CD4-positive, alpha-beta T cell treated with Interleukin-6 at 100 ng/mL for 8 hours (primary cell): ENCODE results near the gene SGCA.

Experiments used
- DNase-seq: peaks from one replicate; pipeline ENCODE4 v3.0.0-alpha.2; 2020; ENCODE audit warnings: mixed read lengths, low spot score

SGCA gene

DNA sequence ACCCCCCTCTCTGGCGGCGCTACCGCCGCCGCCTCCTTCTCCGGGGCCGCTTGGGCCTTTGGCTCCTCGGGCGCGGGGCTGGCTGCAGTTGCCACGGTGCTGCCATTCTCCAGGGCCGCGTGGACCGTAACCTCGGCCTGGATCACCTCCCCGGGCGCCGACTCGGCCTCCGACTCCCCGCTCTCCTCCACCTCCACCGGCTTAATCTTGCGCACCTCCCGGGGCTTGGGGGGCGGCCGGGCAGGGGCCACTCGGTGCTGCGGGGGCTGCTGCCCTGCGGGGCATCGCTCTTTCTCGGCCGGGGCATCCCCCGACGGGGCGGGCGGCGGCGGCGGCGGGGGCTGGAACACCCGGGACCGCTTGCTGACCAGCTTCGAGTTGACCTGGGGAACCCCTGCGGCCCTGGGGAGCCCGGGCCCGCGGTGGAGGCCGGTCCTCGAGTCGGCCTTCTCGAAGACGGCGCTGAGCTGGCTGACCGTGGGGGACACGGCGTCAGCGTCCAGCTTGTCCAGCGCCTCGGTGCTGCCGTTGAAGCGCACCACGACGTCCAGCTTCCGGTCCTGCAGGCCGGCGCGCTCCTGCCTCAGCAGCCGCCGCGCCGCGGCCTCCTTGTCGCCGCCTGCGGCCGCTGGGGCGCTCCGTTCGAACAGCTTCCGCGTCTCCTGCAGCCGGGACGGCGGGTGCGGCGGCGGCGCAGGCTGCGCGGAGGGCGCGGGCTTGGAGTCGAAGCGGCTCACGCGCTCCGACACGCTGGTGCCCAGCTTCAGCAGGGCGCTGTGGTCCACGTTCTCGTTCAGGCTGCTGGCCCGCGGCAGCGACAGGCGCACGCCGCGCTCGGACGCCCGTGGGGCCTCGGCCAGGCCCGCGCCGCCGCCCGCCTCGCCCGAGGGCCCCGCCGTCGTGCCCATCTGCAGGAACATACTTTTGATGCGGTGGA, 16.1 kb upstream of the SGCA start:
- DNase-seq = peak; percentile 37

DNA sequence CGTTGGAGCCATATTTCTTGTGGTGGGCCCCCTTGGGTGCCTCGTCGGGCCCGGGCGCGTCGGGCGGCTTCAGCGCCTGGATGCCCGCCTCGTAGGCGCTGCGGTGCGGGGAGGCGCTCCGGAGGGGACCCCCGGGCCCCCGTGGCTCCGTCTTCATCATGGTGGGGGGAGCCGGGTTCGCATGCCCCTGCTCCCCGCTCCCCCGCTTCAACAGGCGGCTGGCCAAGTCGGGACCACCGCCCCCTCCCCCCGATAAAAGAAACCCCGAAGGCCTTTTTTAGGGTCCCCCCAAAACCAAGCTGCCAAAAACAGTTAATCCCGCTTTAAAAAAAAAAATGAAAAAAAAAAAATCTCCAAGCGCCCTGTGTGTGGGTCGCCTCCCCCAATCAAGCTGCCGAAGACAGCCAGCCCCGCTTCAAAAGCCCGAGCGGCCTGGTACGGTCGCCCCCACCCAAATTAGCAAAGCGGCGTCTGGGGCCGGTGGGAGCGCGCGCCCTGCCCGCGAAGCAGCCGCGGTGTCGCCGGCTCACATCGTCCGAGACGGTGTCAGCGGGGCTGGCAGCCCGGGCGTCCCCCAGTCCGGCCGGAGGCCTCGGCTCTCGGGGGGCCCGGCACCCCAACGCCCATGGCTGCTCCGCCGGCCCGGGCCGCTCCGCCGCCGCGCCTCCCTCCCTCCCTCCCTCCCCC, 15.3 kb upstream of the SGCA start, which contains the start of gene PPP1R9B:
TSS of gene PPP1R9B (minus strand) at position 324 of the 687 bp plus-strand sequence. CDS start at position 160, 164 bp downstream.
- DNase-seq = no peak

DNA sequence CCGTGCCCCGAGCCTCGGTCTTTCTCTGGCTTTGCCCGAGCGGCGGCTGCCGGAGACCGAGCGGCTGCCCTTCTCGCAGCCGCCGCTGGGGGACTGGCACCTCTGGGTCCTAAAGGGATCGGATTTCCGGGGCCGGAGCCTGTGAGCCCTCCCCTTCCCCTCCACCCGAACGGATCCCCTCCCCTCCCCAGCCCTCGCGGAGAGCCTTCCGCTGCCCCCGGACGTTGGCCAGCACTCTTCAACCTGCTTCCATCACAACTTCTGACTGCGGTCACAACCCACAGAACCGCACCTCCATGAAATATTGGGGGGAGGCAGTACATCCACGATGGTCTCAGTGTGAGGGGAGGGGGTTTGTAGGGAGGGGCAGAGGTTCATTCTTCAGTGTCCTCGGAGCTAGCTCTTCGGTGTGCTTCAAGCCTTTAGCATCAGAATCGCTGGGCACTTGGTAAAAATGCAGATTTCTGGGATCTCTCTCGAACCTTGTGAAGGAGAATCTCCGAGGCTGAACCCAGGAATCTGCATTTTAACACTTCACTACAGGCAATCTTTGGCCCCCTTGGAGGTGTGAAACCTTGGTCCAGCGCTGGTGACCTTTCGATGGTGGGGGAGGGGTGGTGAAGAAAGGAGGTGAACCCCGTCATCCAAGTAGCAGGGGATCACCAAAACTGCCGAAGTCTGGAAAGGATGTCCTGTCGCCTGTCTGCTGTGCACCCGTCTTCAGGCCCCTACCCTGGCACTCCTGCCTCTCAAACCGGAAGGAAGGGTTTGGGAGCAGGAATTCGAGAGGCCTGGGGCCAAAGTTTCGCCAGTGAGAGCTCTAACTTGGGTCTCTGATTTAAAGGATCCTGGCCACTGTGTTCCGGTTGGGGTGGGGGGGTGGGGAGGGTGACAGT, 14.5 kb upstream of the SGCA start:
- peak; percentile 87 for DNase-seq

DNA sequence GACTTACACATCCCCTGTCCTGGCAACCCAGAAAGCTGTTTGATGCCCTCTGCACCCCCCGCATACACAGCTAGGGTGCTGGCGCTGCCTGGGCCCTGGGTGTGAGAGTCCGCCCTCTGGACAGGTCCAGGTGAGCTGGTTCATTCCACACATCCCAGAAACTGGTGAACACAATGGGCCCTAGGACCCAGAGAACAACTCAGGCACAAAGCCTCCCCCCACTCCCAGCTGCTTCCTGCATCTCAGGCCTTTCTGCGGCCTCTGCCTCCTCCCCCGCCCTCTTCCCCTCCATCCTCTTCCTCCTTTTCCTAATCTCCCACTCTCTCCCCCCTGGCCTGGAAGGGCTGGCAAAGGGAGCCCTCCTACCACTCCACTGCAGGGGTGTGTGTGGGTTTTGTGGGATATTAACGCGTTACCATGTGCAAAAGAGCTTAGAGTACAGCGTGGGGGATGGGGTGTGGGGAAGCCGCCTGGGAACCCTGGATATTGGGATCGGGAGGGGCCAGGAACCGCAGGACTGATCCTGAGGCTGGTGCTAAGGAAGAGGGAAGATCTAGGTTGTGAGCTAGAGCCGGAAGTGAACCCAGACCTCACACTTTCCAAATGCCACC, 13.8 kb upstream of the SGCA start:
- peak; percentile 53 for DNase-seq

DNA sequence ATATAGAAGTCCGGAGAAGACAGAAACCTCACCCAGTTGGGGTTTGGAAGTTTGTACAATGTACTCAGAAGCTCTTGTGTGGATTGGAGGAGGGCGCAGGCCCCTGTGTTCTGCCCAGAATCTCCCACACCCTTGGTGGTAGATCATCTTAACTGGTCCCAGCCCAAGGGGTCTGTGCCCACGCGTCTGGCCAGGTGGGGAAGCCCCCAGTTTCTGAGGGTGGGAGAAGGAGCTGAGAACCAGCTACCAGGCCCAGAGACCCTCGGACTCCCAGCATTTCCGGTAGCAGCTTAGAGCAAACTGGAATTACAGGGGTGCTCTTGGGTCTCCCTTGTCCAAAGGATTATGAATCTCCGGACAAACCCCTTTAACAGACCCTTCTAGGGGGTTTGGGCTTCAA, 13.1 kb upstream of the SGCA start:
- no peak for DNase-seq

DNA sequence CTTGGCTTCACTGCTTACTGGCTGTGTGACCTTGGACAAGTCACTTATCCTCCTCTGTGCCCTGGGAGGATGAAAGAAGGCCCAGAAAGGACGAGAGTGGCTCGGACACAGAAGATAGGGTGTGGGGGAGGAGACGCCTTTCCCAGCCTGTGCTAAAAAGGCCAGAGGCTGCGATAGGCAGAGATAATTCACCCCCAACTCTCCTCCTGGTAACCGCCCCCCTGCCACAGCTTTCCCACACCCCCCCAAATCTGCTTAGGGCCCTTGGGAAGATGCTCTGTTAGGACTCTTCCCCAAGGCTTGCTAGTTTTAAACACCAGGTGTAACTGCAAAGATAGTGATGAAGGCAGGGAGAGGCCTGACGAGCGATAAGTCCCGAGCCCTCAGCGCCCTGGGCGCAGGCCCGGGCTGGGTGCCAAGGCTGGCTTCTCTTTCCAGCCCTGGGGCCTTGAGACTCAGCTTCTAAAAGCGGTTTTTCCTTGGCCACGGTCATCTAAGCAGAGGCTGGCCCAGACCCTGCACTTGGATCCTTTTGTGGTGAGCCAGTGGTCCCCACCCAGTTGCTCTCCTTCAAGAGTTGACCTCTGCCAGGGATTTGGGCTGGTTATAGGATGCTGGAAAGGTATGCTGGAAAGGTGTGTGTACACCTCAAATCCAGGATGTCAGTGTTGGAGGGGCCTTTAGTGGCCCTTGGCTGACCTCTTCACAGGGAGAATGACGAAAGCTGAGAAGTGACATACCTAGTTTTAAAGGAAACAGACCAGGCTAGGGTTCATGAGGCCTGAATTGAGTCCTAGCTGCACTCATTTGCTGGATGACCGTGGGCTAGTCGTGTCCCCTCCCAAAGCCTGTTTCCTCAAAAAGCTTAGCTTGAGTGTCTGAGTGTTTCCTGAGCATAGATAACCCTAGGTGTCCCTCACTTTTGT, 11.9 kb upstream of the SGCA start:
- DNase-seq = no peak

DNA sequence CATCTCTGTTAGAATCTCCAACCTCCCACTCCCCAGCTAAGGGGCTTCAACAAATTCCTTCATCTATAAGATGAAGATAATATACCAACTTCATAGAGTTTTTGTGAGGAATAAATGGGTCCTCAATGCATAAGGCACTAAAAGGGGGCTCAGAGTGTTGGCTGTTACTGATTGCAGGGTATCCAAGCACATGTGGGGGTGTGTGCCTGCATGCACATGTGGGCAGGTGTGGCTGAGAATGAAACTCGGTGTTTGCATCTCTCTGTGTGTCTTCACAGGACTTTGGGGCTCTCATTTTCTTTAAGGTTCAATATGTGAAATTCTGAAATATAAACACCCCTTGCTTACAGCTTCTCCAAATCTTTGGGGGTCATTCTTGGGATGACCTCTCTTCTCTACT, 11.2 kb upstream of the SGCA start:
- no peak for DNase-seq

DNA sequence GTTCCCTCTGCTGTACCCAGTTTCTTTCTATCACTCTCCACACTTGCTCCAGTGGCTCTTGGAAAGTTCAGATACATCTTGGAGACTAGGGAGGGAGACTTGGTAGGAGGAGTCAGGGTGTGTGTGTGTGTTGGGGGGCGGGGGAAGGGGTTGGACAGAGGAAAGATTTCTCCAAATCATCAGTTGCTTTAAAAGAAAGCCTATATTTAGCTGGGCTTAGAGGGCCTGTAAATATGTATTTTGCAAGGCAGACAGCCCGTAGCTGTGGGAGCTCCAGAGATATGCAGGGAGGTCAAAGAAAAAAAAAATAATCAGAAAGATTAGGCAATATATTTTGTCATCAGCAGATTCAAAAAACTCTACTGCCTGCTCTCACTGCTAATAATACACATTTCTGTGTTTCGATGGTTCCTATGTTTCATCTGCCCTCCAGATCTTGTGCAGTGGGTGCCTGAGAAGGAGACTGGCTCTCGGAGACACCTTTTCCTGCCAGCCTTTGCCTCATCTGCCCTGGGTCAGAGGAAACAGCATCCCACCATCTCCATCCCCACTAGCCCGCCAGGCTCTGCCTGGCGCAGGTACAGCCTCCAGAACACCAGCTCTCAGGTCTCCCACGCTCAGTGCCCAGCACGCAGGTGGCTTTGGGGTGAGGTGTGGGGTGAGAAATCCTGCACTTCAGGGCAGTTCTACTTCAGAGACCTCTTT, 10.5 kb upstream of the SGCA start:
- DNase-seq = no peak

DNA sequence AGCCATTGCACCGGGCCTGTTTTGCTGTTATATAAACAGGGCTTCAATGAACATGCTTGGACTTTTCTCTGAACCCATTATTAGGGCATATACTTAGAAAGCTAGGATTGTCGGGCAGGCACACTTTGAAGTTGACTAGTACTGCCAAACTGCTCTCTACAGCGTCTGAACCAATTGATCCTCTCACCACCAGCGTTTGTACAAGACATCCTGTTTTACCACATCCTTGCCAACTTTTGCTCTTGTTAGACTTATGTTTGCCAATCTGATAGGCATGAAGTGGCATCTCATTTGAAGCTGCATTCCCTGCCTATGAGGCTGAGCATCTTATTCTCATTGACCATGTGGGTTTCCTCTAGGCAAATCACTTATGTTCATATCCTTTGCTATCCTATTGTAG, 7.9 kb upstream of the SGCA start:
- peak; percentile 51 for DNase-seq

DNA sequence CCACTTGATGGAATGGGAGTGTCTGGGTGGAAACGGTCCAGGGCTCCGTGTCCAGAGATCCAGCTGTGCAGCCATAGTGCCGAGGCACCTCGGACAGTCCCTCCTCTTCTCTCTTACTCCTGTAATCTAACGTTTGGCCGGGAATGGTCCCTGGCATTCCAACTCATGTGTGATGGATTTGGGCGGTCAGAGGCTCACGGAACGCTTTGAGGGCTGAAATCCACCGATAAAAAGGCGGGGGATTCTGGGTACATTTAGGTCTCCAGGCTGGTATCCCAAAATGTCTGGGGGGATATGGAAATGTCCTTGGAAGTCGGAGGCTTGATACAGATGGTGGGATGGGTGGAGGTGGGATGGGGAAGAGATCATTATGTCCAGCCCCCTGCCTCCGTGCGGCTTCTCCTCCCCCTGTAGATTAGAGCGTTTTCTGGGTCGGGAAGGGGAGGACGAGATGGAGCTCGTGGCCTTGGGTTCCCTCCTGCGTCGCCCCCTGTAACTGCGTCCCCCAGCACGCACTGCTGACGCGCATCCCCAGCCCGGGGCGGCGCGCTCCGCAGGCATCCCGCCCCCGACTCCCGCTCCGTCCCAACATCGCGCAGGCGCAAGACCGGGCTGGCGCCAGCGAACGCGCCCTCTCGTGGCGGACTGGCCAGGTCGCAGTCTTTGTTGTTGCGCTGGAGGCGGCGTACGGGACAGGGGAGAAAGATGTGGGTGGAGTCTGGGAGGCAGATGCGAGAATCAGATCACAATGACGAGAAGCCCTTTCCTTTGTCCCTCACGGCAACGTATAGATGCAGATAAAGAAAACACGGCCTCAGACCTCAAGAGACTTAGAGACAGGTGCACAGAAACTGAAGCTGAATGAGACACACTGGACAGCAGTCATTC, 4.5 kb upstream of the SGCA start:
- peak; percentile 93 for DNase-seq

DNA sequence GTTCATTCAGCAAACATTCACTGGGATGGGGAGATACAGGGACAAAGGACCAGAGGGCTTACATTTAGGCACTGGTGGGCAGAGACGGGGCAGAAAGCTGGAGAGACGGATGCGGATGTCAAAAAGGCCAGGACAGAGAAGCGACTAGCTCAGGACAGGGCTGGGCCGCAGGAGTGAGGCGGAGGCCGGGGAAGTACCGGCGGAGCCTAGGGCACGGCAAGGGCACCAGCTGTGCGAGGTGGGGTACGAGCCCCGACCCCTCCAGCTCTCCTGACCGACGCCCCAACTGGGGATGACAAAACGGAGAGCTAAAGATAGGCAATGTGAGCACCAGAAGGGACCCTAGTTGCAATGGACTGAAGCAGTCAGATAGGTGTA, 3.9 kb upstream of the SGCA start:
- DNase-seq = no peak

DNA sequence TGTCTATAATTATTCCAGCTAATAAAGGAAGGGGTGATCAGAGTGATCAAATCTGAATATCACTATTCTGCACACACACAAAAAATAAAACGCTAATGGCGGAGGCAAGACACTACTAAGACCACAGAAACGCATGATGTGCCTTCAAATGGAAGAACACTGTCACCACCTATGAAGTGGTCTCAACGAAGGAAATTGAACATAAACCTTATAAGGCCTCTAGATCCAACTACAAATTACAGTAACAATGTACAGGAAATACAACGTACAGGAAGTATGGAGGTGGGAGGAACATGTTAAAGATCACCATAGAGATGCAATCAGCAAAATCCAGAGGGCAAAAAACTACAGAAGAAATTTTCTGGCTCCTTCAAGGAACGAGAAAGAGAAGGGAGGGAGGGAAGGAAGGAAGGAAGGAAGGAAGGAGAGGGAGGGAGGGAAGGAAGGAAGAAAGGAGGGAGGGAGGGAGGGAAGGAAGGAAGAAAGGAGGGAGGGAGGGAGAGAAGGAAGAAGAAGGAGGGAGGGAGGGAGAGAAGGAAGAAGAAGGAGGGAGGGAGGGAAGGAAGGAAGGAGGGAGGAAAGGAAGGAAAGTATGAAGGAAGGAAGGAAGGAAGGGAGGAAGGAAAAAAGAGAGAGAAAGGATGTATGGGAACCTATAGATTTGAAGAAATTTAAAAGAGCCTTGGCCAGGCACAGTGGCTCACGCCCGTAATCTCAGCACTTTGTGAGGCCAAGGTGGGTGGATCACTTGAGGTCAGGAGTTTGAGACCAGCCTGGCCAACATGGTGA, 3.1 kb upstream of the SGCA start:
- DNase-seq = no peak

DNA sequence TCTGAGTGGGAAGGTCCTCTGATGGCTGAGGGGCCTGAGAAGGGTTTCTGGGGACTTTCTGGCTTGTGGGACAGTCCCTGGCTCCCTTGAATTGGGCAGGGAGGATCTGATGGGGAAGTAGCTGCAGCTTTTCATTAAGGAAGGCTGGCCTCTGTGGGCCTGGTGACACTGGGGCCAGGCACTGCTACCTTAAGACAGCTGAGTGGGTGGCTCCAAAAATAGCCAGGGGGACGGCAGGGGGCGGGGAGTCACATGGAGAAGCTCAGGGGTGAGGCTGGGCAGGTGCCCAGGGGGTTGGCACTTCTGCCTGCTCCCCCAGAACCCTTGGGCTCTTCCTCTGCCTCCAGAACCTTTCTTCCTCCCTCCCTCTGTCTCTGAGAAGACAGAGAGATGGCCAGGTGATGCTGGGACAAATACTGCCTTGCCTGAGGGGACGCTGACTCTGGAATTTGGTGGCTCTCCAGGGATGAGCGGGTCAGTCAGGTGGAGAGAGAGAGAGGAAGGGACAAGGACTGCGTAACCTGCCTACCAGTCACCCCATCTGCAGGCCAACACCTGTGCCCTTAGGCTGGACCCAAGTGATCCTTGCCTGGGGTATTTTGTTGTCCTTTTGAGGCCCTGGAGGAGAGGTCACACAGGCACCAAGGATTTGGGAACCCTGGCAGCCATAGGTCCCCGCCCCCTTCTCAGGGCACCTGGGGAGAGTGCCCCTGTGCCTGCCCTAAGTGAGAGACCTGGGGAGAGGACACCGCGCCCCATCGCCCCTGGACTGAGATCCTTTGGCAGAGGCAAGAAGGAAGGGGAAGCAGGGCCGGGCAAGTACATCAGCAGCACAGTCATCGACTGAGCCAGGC, 1.7 kb upstream of the SGCA start:
- no peak for DNase-seq

DNA sequence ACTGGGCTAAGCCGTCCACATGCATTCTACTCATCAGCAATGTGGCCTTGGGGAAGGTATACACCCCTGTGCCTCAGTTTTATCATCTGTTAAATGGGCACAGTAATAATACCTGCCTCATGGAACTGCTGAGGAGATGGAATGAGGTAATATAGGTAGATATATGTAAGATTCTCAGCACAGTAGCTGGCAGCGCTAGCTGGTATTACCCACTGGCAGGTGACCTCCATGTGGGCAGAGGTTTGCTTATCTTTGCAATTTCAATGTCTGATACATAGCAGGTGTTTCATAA, 1.2 kb upstream of the SGCA start:
- DNase-seq = no peak

DNA sequence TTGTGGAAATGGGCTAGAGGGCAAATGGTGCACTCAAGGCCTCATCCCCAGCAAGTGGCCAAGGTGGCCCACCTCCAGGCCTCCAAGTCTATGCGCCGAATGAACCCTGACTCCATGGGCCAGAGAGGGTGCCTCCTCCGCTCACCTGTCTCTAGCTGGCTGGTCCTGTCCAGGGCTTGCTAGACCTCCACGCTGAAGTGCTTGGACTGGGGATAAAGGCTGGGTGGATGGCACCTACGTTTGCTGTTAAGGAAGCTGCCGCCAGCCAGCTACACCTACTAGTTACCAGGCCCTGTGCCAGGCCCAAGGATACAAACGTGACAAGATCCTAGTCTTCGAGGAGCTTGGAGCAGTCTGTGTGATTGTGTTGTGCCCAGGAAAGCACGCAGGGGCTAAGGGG, 739 bp upstream of the SGCA start:
- no peak for DNase-seq

DNA sequence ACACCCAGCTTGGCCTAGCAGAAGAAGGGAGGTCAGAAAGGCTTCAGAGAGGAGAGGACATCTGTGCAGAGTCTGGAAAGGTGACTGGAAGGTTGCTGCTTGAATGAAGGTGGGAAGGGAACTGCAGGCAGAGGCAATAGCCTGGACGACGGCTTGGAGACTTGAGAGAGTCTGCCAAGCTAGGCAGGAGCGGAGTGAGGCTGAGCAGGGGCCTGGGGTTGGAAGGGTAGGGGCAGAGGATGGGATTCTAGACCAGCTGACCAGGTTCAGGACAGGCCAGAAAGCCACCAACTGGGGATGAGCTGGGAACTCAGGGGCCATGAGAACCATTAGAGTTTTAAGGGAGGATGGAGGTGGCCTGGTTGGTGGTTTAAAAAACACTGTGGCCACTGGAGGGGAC, 339 bp upstream of the SGCA start:
- no peak for DNase-seq

DNA sequence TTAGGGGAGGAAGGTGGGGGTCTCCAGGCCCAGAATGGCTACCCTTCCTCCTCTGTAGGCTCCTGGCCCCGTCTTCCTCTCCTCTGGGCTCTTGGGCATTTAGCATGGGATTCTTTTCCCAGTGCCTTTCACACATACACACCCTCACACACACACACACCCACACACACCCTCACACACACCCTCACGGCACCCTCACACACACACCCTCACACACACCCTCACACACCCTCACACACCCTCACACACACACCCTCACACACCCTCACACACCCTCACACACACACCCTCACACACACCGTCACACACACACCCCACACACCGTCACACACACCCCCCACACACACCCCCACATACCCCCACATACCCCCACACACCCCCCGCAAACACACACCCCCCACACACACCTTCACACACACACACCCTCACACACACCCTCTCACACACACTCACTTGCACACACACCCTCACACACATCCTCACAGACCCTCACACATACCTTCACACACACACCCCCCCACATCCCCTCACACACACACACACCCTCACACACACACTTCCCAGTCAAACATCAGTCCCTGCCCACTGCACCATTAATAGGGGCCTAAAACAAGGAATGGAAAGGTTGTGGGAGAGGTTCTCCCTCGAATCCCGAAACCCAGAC, 845 bp downstream of the SGCA start:
- DNase-seq = no peak
